PC-3 (cell line): ENCODE measurements around the gene SGCD. TPM values are rescaled to one million over a fixed set of nuclear protein-coding genes. Genes with fewer than 3 reads are reported as not detected.
A peak's percentile ranks its signal among the peaks of the same experiment; 100 is the strongest.

Experiments used
- ATAC-seq: fragments of 200-7000 bp; cut with Tn5 transposase; 2 replicates; pipeline ENCODE4 v1.9.1; 2020; ENCODE audit warnings: mild to moderate bottlenecking, moderate library complexity
- BruUV-seq: library from RNA; stranded (reverse); fragments of 400-500 nt; replicated peaks from 2 replicates; lab custom pipeline; 2021; lab: Mats Ljungman, UMichigan
- CTCF ChIA-PET: fragments of 300-600 bp; sonication (Branson Sonifier 250); formaldehyde crosslinking; loops from one replicate; lab custom pipeline; 2022; ENCODE audit warnings: antibody characterized with exemption; lab: Charles Lee
- POLR2A ChIA-PET: fragments of 300-600 bp; sonication (Branson Sonifier 250); formaldehyde crosslinking; loops from one replicate; lab custom pipeline; 2022; ENCODE audit warnings: antibody characterized with exemption; ENCODE audit not compliant: unreplicated experiment; lab: Charles Lee
- DNase-seq: peaks from one replicate; pipeline ENCODE4 v3.0.0-alpha.2; 2015
- H2AFZ ChIP-seq: fragments of 300-600 bp; sonication (generic); 2 replicates; pipeline ENCODE4 v1.6.0; 2016; ENCODE audit warnings: antibody characterized with exemption, low read length
- H3F3A ChIP-seq: fragments of 300-600 bp; sonication (generic); one replicate; pipeline ENCODE4 v1.6.0; 2017; ENCODE audit warnings: antibody characterized with exemption, low read length, control low read depth, mild to moderate bottlenecking; ENCODE audit not compliant: unreplicated experiment
- H3K27ac ChIP-seq: fragments of 300-600 bp; sonication (generic); 2 replicates; pipeline ENCODE4 v1.5.1; 2016; ENCODE audit warnings: mild to moderate bottlenecking, low read length
- H3K27me3 ChIP-seq: fragments of 300-600 bp; sonication (generic); 2 replicates; pipeline ENCODE4 v1.6.1; 2016; ENCODE audit warnings: low read length, mixed read lengths
- H3K36me3 ChIP-seq: fragments of 300-600 bp; sonication (generic); 2 replicates; pipeline ENCODE4 v1.6.1; 2016; ENCODE audit warnings: low read depth, mixed run types, low read length, mixed read lengths
- H3K4me1 ChIP-seq: fragments of 300-600 bp; sonication (generic); 2 replicates; pipeline ENCODE4 v1.5.1; 2016; ENCODE audit warnings: low read length; ENCODE audit not compliant: insufficient read depth
- H3K4me2 ChIP-seq: fragments of 300-600 bp; sonication (generic); 2 replicates; pipeline ENCODE4 v1.6.0; 2016; ENCODE audit warnings: low read length
- H3K4me3 ChIP-seq: fragments of 300-600 bp; sonication (generic); 2 replicates; pipeline ENCODE4 v1.5.1; 2016; ENCODE audit warnings: mild to moderate bottlenecking, low read length, mixed read lengths
- H3K79me2 ChIP-seq: fragments of 300-600 bp; sonication (generic); 2 replicates; pipeline ENCODE4 v1.6.1; 2017; ENCODE audit warnings: low read length, mixed read lengths
- H3K9ac ChIP-seq: fragments of 300-600 bp; sonication (generic); 2 replicates; pipeline ENCODE4 v1.6.0; 2016; ENCODE audit warnings: mild to moderate bottlenecking, low read length
- H3K9me2 ChIP-seq: fragments of 300-600 bp; sonication (generic); replicated peaks from 2 replicates; pipeline ENCODE4 v1.6.1; 2016; ENCODE audit warnings: mixed run types, low read length, mixed read lengths
- H3K9me3 ChIP-seq: fragments of 300-600 bp; sonication (generic); 2 replicates; pipeline ENCODE4 v1.6.1; 2016; ENCODE audit warnings: low read length, mixed read lengths
- H4K20me1 ChIP-seq: fragments of 300-600 bp; sonication (generic); 2 replicates; pipeline ENCODE4 v1.6.1; 2016; ENCODE audit warnings: low read length, mixed read lengths
- EZH2 ChIP-seq: fragments of 300-600 bp; sonication (generic); IDR thresholded peaks from one replicate; pipeline ENCODE4 v1.6.1; 2017; ENCODE audit warnings: antibody characterized with exemption, mild to moderate bottlenecking, low read length; ENCODE audit not compliant: unreplicated experiment
- EZH2phosphoT487 ChIP-seq: fragments of 300-600 bp; sonication (generic); IDR thresholded peaks from 2 replicates; pipeline ENCODE4 v1.6.1; 2018; ENCODE audit warnings: mild to moderate bottlenecking, antibody characterized with exemption, low read length, borderline replicate concordance
- intact Hi-C: fragments of 100-400 bp; cut with micrococcal nuclease; formaldehyde crosslinking; loops from 2 replicates; pipeline ENCODE4 v1.9.0; 2023
- total RNA-seq: library from RNA; depleted of rRNA; stranded (reverse); fragments of >200 nt; gene quantifications from 2 replicates; pipeline ENCODE4 v1.2.3, GENCODE V29; 2014
- TF ChIP-seq, protein P1 (sequence below): fragments of 300-600 bp; sonication (generic); conservative IDR thresholded peaks from 2 replicates; pipeline ENCODE4 v1.5.1; 2017; ENCODE audit warnings: antibody characterized with exemption, low read depth, mild to moderate bottlenecking, low read length

Gene SGCD
- total RNA-seq, 1 experiment from 2014 or later, result 0.15 TPM

DNA sequence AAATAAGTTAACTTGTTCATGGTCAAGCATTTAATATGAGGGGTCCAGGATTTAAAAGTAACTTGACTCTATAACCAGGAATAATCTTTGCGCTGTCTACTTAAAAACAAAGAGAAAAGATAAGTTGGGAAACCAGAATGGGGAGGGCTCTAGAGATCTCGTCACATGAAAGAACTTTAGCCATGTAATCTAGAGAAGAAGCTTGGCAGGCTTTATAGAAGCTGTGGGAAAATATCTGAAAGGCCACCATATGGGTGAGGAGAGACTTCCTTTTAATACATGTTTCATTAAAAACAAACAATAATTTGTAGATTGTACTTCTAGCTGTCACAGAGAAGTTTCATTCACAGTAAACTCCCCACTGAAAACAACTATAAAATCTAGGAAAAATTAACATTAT, 476.4 kb downstream of the SGCD start:
- Histone ChIP-seq H3K4me1 (no peaks in the 10 kb centered on the region), H3K9me3 (no peaks in the 10 kb centered on the region), H3K79me2 (no peaks in the 10 kb centered on the region), H4K20me1 (no peaks in the 10 kb centered on the region), H3F3A (no peaks in the 10 kb centered on the region), H3K36me3 (no peaks in the 10 kb centered on the region), H3K4me2 (no peak overlapping the region), H3K9ac (no peak overlapping the region), H2AFZ (no peak overlapping the region), H3K27ac (no peak overlapping the region), H3K9me2 (no peaks in the 10 kb centered on the region), H3K27me3 (peaks cover 34% of the 10 kb centered on the region), H3K4me3 (no peak overlapping the region)
- POLR2A ChIA-PET, result no interaction called here
- no TSS peak for BruUV-seq
- CTCF ChIA-PET, result no interaction called here
- TF ChIP-seq, protein P1, sequence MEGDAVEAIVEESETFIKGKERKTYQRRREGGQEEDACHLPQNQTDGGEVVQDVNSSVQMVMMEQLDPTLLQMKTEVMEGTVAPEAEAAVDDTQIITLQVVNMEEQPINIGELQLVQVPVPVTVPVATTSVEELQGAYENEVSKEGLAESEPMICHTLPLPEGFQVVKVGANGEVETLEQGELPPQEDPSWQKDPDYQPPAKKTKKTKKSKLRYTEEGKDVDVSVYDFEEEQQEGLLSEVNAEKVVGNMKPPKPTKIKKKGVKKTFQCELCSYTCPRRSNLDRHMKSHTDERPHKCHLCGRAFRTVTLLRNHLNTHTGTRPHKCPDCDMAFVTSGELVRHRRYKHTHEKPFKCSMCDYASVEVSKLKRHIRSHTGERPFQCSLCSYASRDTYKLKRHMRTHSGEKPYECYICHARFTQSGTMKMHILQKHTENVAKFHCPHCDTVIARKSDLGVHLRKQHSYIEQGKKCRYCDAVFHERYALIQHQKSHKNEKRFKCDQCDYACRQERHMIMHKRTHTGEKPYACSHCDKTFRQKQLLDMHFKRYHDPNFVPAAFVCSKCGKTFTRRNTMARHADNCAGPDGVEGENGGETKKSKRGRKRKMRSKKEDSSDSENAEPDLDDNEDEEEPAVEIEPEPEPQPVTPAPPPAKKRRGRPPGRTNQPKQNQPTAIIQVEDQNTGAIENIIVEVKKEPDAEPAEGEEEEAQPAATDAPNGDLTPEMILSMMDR, result no peak
- TF ChIP-seq EZH2phosphoT487, result no peak
- TF ChIP-seq EZH2, result no peak
- intact Hi-C loops, result no loop called here
- no peak for ATAC-seq
- DNase-seq, result no peak

DNA sequence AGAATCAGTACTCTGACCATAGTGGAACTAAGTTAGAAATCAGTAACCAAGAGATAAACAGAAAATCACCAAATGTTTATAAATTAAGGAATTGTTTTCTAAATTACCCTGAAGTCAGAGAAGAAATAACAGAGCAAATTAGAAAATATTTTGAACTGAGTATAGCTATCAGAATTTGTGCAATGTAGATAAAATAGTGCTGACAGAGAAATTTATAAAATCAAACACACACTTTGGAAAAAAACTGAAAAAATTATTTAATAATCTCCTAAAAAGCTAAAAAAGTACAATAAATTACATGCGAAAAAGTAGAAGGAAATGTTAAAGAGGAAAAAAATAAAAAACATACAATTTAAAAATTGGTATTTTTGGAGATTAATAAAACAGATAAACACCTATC, 486.0 kb downstream of the SGCD start:
- Histone ChIP-seq H4K20me1 (no peaks in the 10 kb centered on the region), H3K4me2 (no peak overlapping the region), H3K27ac (no peak overlapping the region), H3K9me2 (no peaks in the 10 kb centered on the region), H3K79me2 (no peaks in the 10 kb centered on the region), H3K9me3 (no peaks in the 10 kb centered on the region), H2AFZ (no peak overlapping the region), H3F3A (no peaks in the 10 kb centered on the region), H3K9ac (no peak overlapping the region), H3K36me3 (no peaks in the 10 kb centered on the region), H3K27me3 (no peaks in the 10 kb centered on the region), H3K4me1 (no peaks in the 10 kb centered on the region), H3K4me3 (no peak overlapping the region)
- ATAC-seq (no peak), DNase-seq (no peak)
- TF ChIP-seq, protein P1, result no peak
- no peak for TF ChIP-seq EZH2phosphoT487
- no peak for TF ChIP-seq EZH2
- ChIA-PET CTCF (no interaction called here), POLR2A (no interaction called here)
- BruUV-seq, result no TSS peak
- intact Hi-C loops, result loop anchor here (10.0 kb wide), 1 partner anchor 482 kb away; no protein-coding TSS in a partner anchor

DNA sequence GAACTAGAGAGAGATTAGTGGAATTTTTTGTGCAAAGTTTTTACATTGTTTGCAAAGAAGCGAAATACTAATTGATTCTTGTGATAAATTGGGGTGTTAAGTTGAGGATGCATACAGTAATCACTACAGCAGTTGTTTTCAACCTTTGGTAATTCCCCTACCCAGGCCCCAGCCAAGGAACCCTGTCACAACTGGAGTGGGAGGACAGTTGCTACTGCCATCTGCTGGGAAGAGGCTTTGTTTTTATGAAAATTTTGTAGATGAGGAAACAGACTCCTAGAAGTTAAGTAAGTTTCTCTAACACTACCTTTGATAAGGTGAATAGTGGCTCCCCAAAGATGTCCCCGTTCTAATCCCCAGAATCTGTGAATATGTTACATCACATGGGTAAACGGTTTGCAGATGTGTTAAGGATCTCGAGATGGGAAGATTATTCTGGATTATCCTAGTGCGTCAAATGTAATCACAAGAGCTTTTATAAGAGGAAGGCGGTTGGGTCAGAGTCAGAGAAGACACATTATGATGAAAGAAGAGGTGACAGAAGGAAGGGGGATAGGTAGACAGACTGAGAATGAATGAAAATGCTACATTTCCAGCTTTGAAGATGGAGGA, 489.1 kb downstream of the SGCD start:
- intact Hi-C loops, result loop anchor here (1.0 to 10.0 kb wide), 3 partner anchors 139 to 479 kb away; no protein-coding TSS in a partner anchor
- Histone ChIP-seq H3K9ac (no peak overlapping the region), H3K27me3 (no peaks in the 10 kb centered on the region), H2AFZ (no peak overlapping the region), H3K4me2 (no peak overlapping the region), H4K20me1 (no peaks in the 10 kb centered on the region), H3K27ac (no peak overlapping the region), H3K4me3 (no peak overlapping the region), H3K9me3 (no peaks in the 10 kb centered on the region), H3K4me1 (no peaks in the 10 kb centered on the region), H3K9me2 (no peaks in the 10 kb centered on the region), H3K36me3 (no peaks in the 10 kb centered on the region), H3K79me2 (no peaks in the 10 kb centered on the region), H3F3A (no peaks in the 10 kb centered on the region)
- TF ChIP-seq, protein P1, result peak; percentile 71
- TF ChIP-seq EZH2phosphoT487, result no peak
- CTCF ChIA-PET, result interaction anchor here (0.8 kb wide), 1 partner anchor 9 kb away, joined by 3 read pairs; no protein-coding TSS in a partner anchor
- POLR2A ChIA-PET, result interaction anchor here (0.5 kb wide), 1 partner anchor 178 kb away, joined by 6 read pairs; no protein-coding TSS in a partner anchor
- BruUV-seq, result no TSS peak
- DNase-seq (peak; percentile 63), ATAC-seq (peak; percentile 68)
